Body of pancreas (tissue), 4 donors: Measurements from ENCODE around the gene GSDMA.
"Not testable (repeated sequence)": the region's sequence is repeated elsewhere in the genome, so short reads cannot be mapped to it uniquely, and the experiment has no call there.

Source experiments
- CTCF ChIP-seq, 7 experiments: fragments of 450-650 bp in 4 of 7; fragments of 200-600 bp in 3 of 7; sonication (generic) in 3 of 7; IDR thresholded peaks; one replicate each; pipeline ENCODE4 v1.5.1; 2016 to 2019; ENCODE audit warnings: antibody characterized with exemption in 7 of 7
- POLR2A ChIP-seq, 3 donors: fragments of 450-650 bp; IDR thresholded peaks; one replicate each; pipeline ENCODE4 v1.6.1; 2016; ENCODE audit warnings: antibody characterized with exemption in 3 of 3, mild to moderate bottlenecking in 2 of 3

GRCh38 chr17:40001335-40001734 is 38.5 kb downstream of the GSDMA start:
- TF ChIP-seq POLR2A, CTCF (IDR thresholded peaks at IDR 0.05): not testable (repeated sequence)
